SK-N-SH treated with all-trans-retinoic acid at 6 μM for 48 hours (cell line): Measurements from ENCODE around the gene RTP3.
"Not testable (repeated sequence)": the region's sequence is repeated elsewhere in the genome, so short reads cannot be mapped to it uniquely, and the experiment has no call there.

ENCODE experiments used
- ATAC-seq: fragments of 200-7000 bp; cut with Tn5 transposase; 3 replicates; pipeline ENCODE4 v1.9.1; 2020; ENCODE audit warnings: mild to moderate bottlenecking, moderate library complexity
- ARNTL ChIP-seq: fragments of 450-650 bp; formaldehyde crosslinking; IDR thresholded peaks from 2 replicates; pipeline ENCODE4 v1.5.0; 2020; ENCODE audit warnings: low read depth, mild to moderate bottlenecking, moderate library complexity, borderline replicate concordance
- BACH2 ChIP-seq: fragments of 250-450 bp; sonication (Bioruptor Pico); IDR thresholded peaks from 2 replicates; pipeline ENCODE4 v1.9.0; 2021; ENCODE audit warnings: mild to moderate bottlenecking, borderline replicate concordance
- CSDC2 ChIP-seq: fragments of 250-450 bp; sonication (Bioruptor Pico); IDR thresholded peaks from 2 replicates; pipeline ENCODE4 v1.5.0; 2020; ENCODE audit warnings: mild to moderate bottlenecking, moderate library complexity
- CSRNP3 ChIP-seq: fragments of 250-450 bp; sonication (Bioruptor Pico); IDR thresholded peaks from 2 replicates; pipeline ENCODE4 v1.5.1; 2021; ENCODE audit warnings: mild to moderate bottlenecking, moderate library complexity
- ESRRG ChIP-seq: fragments of 250-450 bp; sonication (Bioruptor Pico); IDR thresholded peaks from 2 replicates; pipeline ENCODE4 v1.6.1; 2021; ENCODE audit warnings: mild to moderate bottlenecking
- GLIS3 ChIP-seq: fragments of 250-450 bp; sonication (Bioruptor Pico); IDR thresholded peaks from 2 replicates; pipeline ENCODE4 v1.5.0; 2020; ENCODE audit warnings: mild to moderate bottlenecking, moderate library complexity
- ISL1 ChIP-seq: fragments of 250-450 bp; sonication (Bioruptor Pico); IDR thresholded peaks from 2 replicates; pipeline ENCODE4 v2.1.2; 2022; ENCODE audit warnings: mild to moderate bottlenecking, moderate library complexity
- OSR1 ChIP-seq: fragments of 250-450 bp; sonication (Bioruptor Pico); IDR thresholded peaks from 2 replicates; pipeline ENCODE4 v1.8.0; 2022; ENCODE audit warnings: moderate library complexity, mild to moderate bottlenecking, inconsistent platforms
- PATZ1 ChIP-seq: fragments of 250-450 bp; sonication (Bioruptor Pico); IDR thresholded peaks from 2 replicates; pipeline ENCODE4 v1.8.0; 2020; ENCODE audit warnings: mild to moderate bottlenecking, moderate library complexity, borderline replicate concordance
- PPARA ChIP-seq: fragments of 250-450 bp; sonication (Bioruptor Pico); IDR thresholded peaks from 2 replicates; pipeline ENCODE4 v1.5.0; 2020; ENCODE audit warnings: mild to moderate bottlenecking, borderline replicate concordance
- RARB ChIP-seq: fragments of 250-450 bp; sonication (Bioruptor Pico); IDR thresholded peaks from 2 replicates; pipeline ENCODE4 v1.8.0; 2021; ENCODE audit warnings: mild to moderate bottlenecking, moderate library complexity
- SNAI2 ChIP-seq: fragments of 250-450 bp; sonication (Bioruptor Pico); IDR thresholded peaks from 2 replicates; pipeline ENCODE4 v1.5.0; 2020; ENCODE audit warnings: mild to moderate bottlenecking, moderate library complexity
- TCF4 ChIP-seq: fragments of 250-450 bp; sonication (Bioruptor Pico); IDR thresholded peaks from 2 replicates; pipeline ENCODE4 v1.8.0; 2021; ENCODE audit warnings: mild to moderate bottlenecking, moderate library complexity, borderline replicate concordance
- TSHZ2 ChIP-seq: fragments of 250-450 bp; sonication (Bioruptor Pico); IDR thresholded peaks from 2 replicates; pipeline ENCODE4 v1.5.0; 2020; ENCODE audit warnings: mild to moderate bottlenecking, moderate library complexity
- ZC3H10 ChIP-seq: fragments of 250-450 bp; sonication (Bioruptor Pico); IDR thresholded peaks from 2 replicates; pipeline ENCODE4 v1.5.1; 2021; ENCODE audit warnings: mild to moderate bottlenecking, moderate library complexity
- ZFP3 ChIP-seq: fragments of 250-450 bp; sonication (Bioruptor Pico); IDR thresholded peaks from 2 replicates; pipeline ENCODE4 v1.5.0; 2020; ENCODE audit warnings: mild to moderate bottlenecking, moderate library complexity
- ZFP30 ChIP-seq: fragments of 450-650 bp; formaldehyde crosslinking; IDR thresholded peaks from 2 replicates; pipeline ENCODE4 v1.5.0; 2022; ENCODE audit warnings: mild to moderate bottlenecking, moderate library complexity
- ZNF565 ChIP-seq: fragments of 450-650 bp; formaldehyde crosslinking; conservative IDR thresholded peaks from 2 replicates; pipeline ENCODE4 v1.5.0; 2020; ENCODE audit warnings: low read depth, mild to moderate bottlenecking, moderate library complexity
- ZNF8 ChIP-seq: fragments of 450-650 bp; formaldehyde crosslinking; IDR thresholded peaks from 2 replicates; pipeline ENCODE4 v1.5.0; 2020; ENCODE audit warnings: mild to moderate bottlenecking, moderate library complexity

RTP3 gene

GRCh38 chr3:46519952-46520351 lies 22.2 kb downstream of the RTP3 start (continued):
- TF ChIP-seq TSHZ2 (CRISPR knock-in tag) (no peak), BACH2 (CRISPR knock-in tag) (no peak), ESRRG (CRISPR knock-in tag) (no peak), SNAI2 (CRISPR knock-in tag) (no peak), PPARA (CRISPR knock-in tag) (no peak), ARNTL (CRISPR knock-in tag) (no peak)

- no peak for ATAC-seq
- TF ChIP-seq CSDC2 (CRISPR knock-in tag) (no peak), ZC3H10 (CRISPR knock-in tag) (no peak), RARB (no peak), SNAI2 (CRISPR knock-in tag) (no peak), BACH2 (CRISPR knock-in tag) (no peak), ESRRG (CRISPR knock-in tag) (no peak), ARNTL (CRISPR knock-in tag) (no peak), CSRNP3 (CRISPR knock-in tag) (no peak), ZNF565 (CRISPR knock-in tag) (no peak), ISL1 (CRISPR knock-in tag) (no peak), PATZ1 (CRISPR knock-in tag) (no peak), ZFP3 (CRISPR knock-in tag) (no peak)
- TF ChIP-seq, all 23 proteins: peak for 0
Measured at GRCh38 chr3:46520531-46520930, 22.8 kb downstream of the RTP3 start.

- TF ChIP-seq ZC3H10 (CRISPR knock-in tag) (no peak), ARNTL (CRISPR knock-in tag) (no peak), TCF4 (no peak), SNAI2 (CRISPR knock-in tag) (no peak), ZFP30 (no peak), RARB (no peak), ZNF8 (CRISPR knock-in tag) (no peak), TSHZ2 (CRISPR knock-in tag) (no peak), ESRRG (CRISPR knock-in tag) (no peak), GLIS3 (no peak), OSR1 (no peak), CSDC2 (CRISPR knock-in tag) (no peak)
- ATAC-seq: no peak
Measured at GRCh38 chr3:46521096-46521495, 23.3 kb downstream of the RTP3 start.

- not testable (repeated sequence) for ATAC-seq
Measured at GRCh38 chr3:46522201-46522600, 24.4 kb downstream of the RTP3 start.
